Ishikawa (cell line): ENCODE data around the gene CBLL1.

ENCODE experiments used
- CREB1 ChIP-seq: IDR thresholded peaks from 2 replicates; pipeline ENCODE4 v1.6.1; 2012; ENCODE audit warnings: low read depth
- EP300 ChIP-seq: IDR thresholded peaks from 2 replicates; pipeline ENCODE4 v1.6.1; 2012; ENCODE audit warnings: borderline replicate concordance
- FOXM1 ChIP-seq: IDR thresholded peaks from 2 replicates; pipeline ENCODE4 v1.6.1; 2012; ENCODE audit warnings: low read depth, borderline replicate concordance
- MAX ChIP-seq: IDR thresholded peaks from 2 replicates; pipeline ENCODE4 v1.6.1; 2012
- NFIC ChIP-seq: IDR thresholded peaks from 2 replicates; pipeline ENCODE4 v1.6.1; 2012
- RAD21 ChIP-seq: IDR thresholded peaks from 2 replicates; pipeline ENCODE4 v1.6.1; 2012; ENCODE audit warnings: low read depth
- REST ChIP-seq: IDR thresholded peaks from 2 replicates; pipeline ENCODE4 v1.6.1; 2012; ENCODE audit warnings: low read depth, mild to moderate bottlenecking
- TAF1 ChIP-seq: IDR thresholded peaks from 2 replicates; pipeline ENCODE4 v1.6.1; 2012; ENCODE audit warnings: low read depth, mild to moderate bottlenecking
- TCF12 ChIP-seq: IDR thresholded peaks from 2 replicates; pipeline ENCODE4 v1.6.1; 2012; ENCODE audit warnings: low read depth
- TEAD4 ChIP-seq: IDR thresholded peaks from 2 replicates; pipeline ENCODE4 v1.6.1; 2012
- USF1 ChIP-seq: IDR thresholded peaks from 2 replicates; pipeline ENCODE4 v1.6.1; 2012
- YY1 ChIP-seq: IDR thresholded peaks from 2 replicates; pipeline ENCODE4 v1.6.1; 2012; ENCODE audit warnings: low read depth
- ZBTB7A ChIP-seq: IDR thresholded peaks from 2 replicates; pipeline ENCODE4 v1.6.1; 2012; ENCODE audit warnings: low read depth

GRCh38 chr7:107697321-107698049, 46.5 kb upstream of the CBLL1 start:
- TF ChIP-seq TEAD4 (no peak), EP300 (no peak), TAF1 (no peak), FOXM1 (no peak), MAX (no peak), REST (no peak), YY1 (no peak), CREB1 (no peak), RAD21 (no peak), TCF12 (no peak), USF1 (no peak), ZBTB7A (no peak), NFIC (no peak)
